Activated T-helper 1 cell treated with Interleukin-2 at 50 U/mL for 16 hours (primary cell): ENCODE measurements around the gene AAK1.
"Not testable (repeated sequence)": the region's sequence is repeated elsewhere in the genome, so short reads cannot be mapped to it uniquely, and the experiment has no call there.

ENCODE experiments used
- DNase-seq: peaks from one replicate; pipeline ENCODE4 v3.0.0-alpha.2; 2020; ENCODE audit warnings: low read depth

The AAK1 gene

GRCh38 chr2:69643602-69644505 lies at the start of gene AAK1:
Gene AAK1 (minus strand): TSS chr2:69643739. CDS start chr2:69643040, 699 bp downstream.
- peak; percentile 70 for DNase-seq

GRCh38 chr2:69692424-69692823 lies 48.9 kb upstream of the AAK1 start:
- no peak for DNase-seq

DNA sequence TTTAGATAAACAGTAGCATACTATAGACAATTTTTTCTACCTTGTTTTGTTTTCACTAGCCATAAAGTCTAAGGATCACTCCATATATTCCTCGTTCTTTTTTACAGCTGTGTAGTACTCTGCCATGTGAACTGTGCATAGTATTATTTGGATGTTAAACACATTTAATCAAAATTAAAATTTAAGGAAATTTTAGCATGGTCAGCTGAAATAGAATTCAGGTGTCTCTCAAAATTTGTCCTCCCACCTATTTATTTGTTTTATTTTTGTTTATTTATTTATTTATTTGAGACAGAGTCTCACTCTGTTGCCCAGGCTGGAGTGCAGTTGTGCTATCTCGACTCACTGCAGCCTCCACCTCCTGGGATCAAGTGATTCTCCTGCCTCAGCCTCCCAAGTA lies 46.4 kb upstream of the AAK1 start:
- no peak for DNase-seq

GRCh38 chr2:69689466-69689865 lies 45.9 kb upstream of the AAK1 start:
- DNase-seq = no peak

DNA sequence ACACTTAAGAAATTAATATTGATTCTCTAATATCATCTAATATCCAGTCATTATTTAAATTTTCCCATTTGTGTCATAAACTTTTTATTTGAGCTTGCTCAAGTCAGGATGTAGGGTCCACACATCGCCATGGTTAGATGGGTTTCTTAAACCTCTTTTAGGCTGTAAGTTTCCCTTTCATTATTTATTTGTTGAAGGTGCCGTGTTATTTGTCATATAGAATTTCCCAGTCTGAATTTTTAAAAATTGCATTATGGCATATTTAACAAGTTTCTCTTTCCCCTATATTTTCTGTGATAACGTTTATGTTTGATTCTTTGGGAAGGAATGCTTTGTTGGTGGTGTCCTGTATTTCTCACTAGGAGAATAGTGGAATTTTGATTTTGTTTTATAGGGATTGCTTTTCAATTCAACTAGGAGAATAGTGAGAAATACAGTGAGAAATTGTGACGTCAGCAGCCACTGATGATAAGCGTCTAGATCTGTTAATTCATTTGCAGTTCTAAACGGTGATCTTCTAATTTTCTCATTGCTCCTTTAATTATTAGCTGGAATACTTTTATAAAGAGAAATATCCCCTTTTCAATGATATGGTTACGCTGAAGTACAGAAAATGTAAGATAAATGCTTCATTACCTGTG lies 44.6 kb upstream of the AAK1 start:
- DNase-seq = no peak

- DNase-seq = no peak
Observed at GRCh38 chr2:69686813-69687212, 43.3 kb upstream of the AAK1 start.

DNA sequence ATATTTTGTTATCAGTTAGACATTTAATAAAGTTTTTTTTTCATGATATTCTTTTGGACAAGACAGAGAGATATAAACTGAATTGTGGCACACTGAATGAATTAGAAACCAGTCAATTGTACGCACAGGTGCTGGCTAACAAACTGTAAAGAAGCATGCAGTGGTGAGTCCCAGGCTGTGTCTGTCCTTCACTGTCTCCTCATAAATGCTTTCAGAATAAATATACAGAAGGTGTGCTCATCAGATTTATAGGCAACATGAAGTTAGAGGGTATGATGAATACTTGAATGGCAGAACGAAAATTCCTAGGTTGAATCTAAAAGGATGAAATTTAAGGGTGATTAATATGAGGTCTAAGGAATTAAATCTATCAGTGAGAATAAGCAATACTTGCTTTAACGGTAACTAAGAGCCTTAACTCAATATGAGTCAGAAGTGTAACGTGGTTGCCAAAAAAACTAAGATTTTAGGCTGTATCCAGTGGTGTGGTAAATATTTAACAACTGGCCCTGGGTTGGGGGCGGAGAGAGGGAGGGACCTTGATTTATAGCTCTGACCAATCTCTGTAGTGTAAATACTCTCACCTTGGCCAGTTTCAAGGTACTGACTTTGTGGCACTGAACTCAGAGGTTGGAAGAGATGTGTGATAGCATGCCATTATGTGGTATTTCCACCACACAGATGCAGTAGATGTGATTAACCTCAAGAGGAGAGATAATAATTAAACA lies 41.9 kb upstream of the AAK1 start:
- no peak for DNase-seq

DNA sequence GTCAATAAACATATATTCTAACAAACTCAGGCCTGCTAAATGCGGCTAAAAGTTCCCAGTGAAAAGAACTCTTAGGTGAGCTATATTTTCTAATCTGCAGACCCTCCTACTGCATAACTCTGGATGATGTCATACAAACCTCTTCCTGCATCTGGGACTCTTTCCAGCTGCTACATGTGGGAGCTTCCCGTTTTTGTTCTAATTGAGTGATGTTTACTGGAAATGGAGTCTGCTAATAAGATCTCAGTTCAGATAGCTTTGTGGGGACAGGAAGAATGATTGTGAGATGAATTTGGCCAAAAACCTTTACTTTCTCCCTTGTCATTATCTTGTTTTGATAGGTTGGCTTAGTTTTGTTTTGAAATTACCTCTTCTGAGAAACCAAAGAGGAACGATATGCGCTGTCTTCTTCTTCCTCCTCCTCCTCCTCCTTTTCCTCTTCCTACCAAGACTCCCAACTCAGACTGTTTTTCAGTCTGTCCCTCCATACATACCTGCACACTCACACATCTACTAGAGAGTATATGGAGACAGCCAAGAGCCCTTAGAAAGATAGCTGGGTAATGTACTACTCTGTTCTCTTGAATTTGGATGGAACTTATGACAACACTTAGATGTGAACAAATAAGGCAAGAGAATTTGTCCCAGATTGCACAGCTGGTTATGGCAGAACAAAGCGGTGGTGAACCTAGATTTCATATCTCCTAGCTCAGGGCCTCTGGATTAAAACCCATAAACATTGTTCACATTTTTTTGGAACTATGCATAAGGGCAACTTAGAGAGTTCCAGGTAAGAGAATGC lies 39.8 kb upstream of the AAK1 start:
- DNase-seq = no peak

DNA sequence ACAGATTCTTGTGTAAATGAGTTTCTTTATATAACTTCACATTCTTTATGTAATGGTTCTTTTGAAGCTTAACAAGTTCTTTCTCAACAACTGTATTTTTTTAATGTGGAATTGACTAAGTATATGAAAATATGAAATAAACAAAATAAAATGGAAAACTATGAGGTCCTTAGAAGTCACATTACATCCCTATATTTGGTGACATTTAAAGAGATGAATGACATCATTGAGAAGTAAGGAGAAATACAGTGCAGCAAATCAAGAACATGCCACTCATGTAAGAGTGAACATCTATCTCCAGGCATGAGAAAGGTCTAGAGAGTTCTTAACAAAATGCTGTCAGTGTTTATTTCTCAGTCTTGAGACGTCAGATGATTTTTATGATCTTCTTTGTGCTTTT lies 39.0 kb upstream of the AAK1 start:
- no peak for DNase-seq

DNA sequence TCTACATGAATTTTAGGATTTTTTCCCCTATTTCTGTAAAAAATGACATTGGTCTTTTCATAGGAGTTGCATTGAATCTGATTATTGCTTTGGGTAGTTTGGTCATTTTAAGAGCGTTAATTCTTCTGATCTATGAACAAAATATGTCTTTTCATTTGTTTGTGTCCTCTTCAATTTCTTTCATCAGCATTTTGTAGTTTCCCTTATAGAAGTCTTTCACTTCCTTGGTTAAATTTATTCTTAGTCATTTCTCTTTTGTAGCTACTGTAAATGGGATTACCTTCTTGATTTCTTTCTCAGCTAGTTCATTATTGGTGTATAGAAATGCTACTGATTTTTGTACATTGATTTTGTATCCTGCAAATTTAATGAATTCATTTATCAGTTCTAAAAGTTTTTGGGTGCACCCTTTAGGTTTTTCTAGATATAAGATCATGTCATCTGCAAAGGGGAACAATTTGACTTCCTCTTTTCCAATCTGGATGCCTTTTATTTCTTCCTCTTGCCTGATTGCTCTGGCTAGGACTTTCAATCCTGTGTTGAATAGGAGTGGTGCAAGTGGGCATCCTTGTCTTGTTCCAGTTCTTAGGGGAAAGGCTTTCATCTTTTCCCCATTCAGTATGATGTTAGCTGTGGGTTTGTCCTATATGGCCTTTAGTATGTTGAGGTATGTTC lies 36.6 kb upstream of the AAK1 start:
- DNase-seq = no peak

DNA sequence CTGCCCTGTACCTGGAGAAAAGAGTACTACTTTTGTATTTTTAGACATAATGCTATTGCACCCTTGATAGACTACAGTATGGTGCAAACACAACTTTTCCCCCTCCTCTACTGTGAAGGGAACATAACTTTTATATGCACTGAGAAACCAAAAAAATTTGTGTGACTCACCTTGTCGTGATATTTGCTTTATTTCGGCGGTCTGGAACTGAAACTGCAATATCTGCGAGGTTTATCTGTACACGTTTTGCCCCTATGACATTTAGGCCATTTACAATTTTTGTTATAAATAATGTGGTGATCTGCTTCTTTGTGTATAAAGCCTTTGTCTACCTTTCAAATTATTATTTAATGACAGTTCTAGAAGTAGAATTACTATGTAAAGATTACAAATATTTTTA lies 34.4 kb upstream of the AAK1 start:
- DNase-seq = no peak

DNA sequence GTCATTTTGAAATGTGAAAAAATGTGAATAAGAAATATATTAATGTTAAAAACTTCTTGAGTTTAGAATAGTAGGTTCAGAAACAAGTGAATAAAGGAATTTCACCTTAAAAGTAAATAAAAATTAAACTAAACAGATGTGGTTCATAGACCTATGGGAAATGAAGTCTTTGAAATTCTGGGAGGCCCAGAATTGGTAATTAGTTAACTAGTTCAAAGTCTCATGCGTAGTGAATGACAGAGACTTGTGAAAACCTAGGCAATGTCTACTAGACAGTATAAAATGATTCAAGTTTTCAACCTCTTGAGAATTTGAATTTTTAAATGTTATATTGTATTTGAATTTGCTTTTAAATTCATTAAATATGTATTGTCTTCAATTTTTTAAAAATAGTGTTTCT lies 32.6 kb upstream of the AAK1 start:
- DNase-seq = no peak

GRCh38 chr2:69674316-69674670 lies 30.8 kb upstream of the AAK1 start:
- DNase-seq = no peak

- DNase-seq = not testable (repeated sequence)
Observed at GRCh38 chr2:69673098-69673497, 29.6 kb upstream of the AAK1 start.

GRCh38 chr2:69669666-69670065 lies 26.1 kb upstream of the AAK1 start:
- DNase-seq = no peak

DNA sequence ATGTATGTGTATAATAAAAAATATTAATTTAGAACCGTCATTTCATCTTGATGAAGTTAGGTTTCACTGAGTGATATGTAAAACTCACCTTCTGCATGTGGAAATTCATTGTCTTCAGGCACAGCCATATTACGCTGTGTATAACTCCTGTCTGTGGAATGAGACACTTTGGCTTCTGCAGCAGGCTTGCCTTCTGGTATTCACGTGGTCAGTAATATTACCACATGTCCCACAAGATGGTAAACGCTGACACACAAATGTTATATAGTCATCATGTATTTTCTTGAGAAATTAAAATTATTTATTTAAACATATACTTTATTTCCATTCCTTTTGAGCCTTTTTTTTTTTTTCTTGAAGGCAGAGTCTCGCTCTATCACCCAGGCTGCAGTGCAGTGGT lies 25.1 kb upstream of the AAK1 start:
- no peak for DNase-seq

DNA sequence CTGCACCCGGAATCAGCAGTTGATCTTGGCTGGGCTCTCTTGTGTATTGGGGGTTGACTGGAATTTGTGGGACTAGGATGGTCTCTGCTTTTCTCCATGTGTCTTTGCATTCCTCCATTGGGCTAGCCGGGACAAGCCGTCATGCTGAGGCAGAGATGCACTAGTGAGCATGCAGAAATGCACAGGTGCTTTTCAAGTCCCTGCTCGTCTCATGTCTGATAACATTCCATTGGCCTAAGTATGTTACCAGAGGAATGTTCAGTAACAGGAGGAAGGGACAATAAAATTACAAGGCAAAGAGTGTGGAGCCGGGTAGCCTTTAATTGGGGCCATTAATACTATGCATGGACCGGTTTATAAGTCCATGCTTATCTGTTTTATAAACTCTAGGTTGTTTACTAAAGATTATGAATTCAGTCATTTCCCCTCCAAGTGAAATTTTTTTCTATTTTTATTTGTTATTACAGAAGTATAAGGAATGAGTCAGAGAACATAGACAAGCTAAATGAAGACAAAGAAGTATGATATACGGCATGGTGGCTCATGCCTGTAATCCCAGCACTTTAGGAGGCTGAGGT lies 24.4 kb upstream of the AAK1 start:
- no peak for DNase-seq

DNA sequence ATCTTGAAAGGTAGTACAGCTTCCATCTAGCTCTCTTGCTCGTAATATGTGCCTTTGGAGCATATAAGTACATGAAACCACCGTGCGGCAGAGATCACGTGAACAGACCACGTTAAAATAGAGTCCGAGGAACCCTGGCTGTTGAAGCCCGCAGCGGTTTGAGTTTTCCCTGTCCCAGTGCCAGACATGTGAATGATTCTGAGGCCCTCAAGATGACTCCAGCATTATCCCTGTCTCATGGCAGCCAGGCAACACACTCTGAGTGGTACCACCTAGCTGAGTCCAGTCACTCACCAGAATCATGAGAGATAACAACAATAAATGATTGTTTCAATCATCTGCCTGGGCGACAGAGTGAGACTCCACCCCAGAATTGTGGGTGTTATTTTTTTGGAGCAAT lies 21.6 kb upstream of the AAK1 start:
- no peak for DNase-seq

GRCh38 chr2:69663860-69664259 lies 20.3 kb upstream of the AAK1 start:
- no peak for DNase-seq

DNA sequence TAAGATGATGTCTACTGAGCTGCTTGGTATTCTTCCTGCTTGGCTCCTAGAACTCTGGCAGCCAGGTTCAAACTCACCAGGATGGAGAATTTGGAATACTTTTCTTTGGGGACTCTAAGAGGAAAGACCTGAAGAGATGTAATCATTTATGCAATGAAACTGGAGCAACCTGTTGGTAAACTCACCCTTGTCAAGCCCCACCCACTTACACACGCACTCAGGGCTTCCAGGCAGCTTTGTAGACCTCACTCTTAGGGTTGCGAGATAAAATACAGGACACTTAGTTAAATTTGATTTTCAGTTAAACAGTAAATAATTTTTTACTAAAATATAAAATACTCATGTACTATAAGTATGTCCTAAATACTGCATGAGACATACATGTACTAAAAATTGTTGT lies 19.0 kb upstream of the AAK1 start:
- DNase-seq = not testable (repeated sequence)

GRCh38 chr2:69660637-69661036 lies 17.1 kb upstream of the AAK1 start:
- no peak for DNase-seq
